Liver (tissue), 9 donors: ENCODE measurements around the gene THSD4. TPM values are rescaled to one million over a fixed set of nuclear protein-coding genes. Genes with fewer than 3 reads are reported as not detected.

Source experiments
- DNase-seq: peaks from one replicate; pipeline ENCODE4 v3.0.0-alpha.2; 2017; ENCODE audit warnings: low spot score
- H3K27ac ChIP-seq, 2 donors: one replicate each; pipeline ENCODE4 v1.7.0; 2013; ENCODE audit warnings: inconsistent platforms in 2 of 2, low read length in 2 of 2, control low read depth in 1 of 2, low read depth in 1 of 2, mild to moderate bottlenecking in 1 of 2
- H3K27me3 ChIP-seq, 4 donors: one replicate each; pipeline versions ENCODE4 v1.6.1 to v1.7.0; 2013; ENCODE audit warnings: low read length in 3 of 4, inconsistent platforms in 1 of 4, mild to moderate bottlenecking in 1 of 4, moderate library complexity in 1 of 4; ENCODE audit not compliant: control insufficient read depth in 4 of 4, insufficient read depth in 4 of 4
- H3K36me3 ChIP-seq, 4 donors: one replicate each; pipeline versions ENCODE4 v1.6.1 to v1.7.0; 2013; ENCODE audit warnings: low read length in 3 of 4, mild to moderate bottlenecking in 3 of 4, low read depth in 1 of 4, moderate library complexity in 1 of 4; ENCODE audit not compliant: control insufficient read depth in 4 of 4, insufficient read depth in 3 of 4
- H3K4me1 ChIP-seq, 4 donors: one replicate each; pipeline versions ENCODE4 v1.6.1 to v1.7.0; 2013; ENCODE audit warnings: low read length in 3 of 4, mild to moderate bottlenecking in 3 of 4, moderate library complexity in 1 of 4; ENCODE audit not compliant: control insufficient read depth in 4 of 4, insufficient read depth in 4 of 4
- H3K4me3 ChIP-seq, 3 donors: one replicate each; pipeline versions ENCODE4 v1.6.1 to v1.7.0; 2013; ENCODE audit warnings: low read length in 3 of 3, control low read depth in 1 of 3, low read depth in 1 of 3, mild to moderate bottlenecking in 1 of 3
- H3K9ac ChIP-seq, 2 donors: one replicate each; pipeline ENCODE4 v1.7.0; 2013; ENCODE audit warnings: low read length in 2 of 2, mild to moderate bottlenecking in 2 of 2, moderate library complexity in 2 of 2, control low read depth in 1 of 2, low read depth in 1 of 2
- H3K9me3 ChIP-seq, 4 donors: one replicate each; pipeline versions ENCODE4 v1.6.1 to v1.7.0; 2013; ENCODE audit warnings: low read length in 3 of 4; ENCODE audit not compliant: control insufficient read depth in 4 of 4
- ATF3 ChIP-seq: IDR thresholded peaks from 2 replicates; pipeline ENCODE4 v1.6.1; 2016; ENCODE audit warnings: antibody characterized with exemption
- CTCF ChIP-seq: fragments of 150-350 bp; IDR thresholded peaks from 2 replicates; pipeline ENCODE4 v1.5.1; 2017; ENCODE audit warnings: improper control_type of control experiment, low read depth, low read length; ENCODE audit not compliant: missing input control
- EGR1 ChIP-seq, 2 donors: IDR thresholded peaks; 2 replicates each; pipeline ENCODE4 v1.6.1; 2016 to 2018; ENCODE audit warnings: antibody characterized with exemption in 2 of 2, low read depth in 2 of 2
- FOXA1 ChIP-seq: IDR thresholded peaks from 2 replicates; pipeline ENCODE4 v1.6.1; 2016; ENCODE audit warnings: antibody characterized with exemption
- FOXA2 ChIP-seq: IDR thresholded peaks from 2 replicates; pipeline ENCODE4 v1.6.1; 2016; ENCODE audit warnings: antibody characterized with exemption
- GABPA ChIP-seq, 2 donors: IDR thresholded peaks in 1 of 2; conservative IDR thresholded peaks in 1 of 2; 2 replicates each; pipeline ENCODE4 v1.6.1; 2016; ENCODE audit warnings: antibody characterized with exemption in 2 of 2, mild to moderate bottlenecking in 1 of 2, moderate library complexity in 1 of 2
- HNF4A ChIP-seq, 2 donors: conservative IDR thresholded peaks; 2 replicates each; pipeline ENCODE4 v1.6.1; 2016; ENCODE audit warnings: antibody characterized with exemption in 2 of 2, mild to moderate bottlenecking in 2 of 2
- HNF4G ChIP-seq: IDR thresholded peaks from 2 replicates; pipeline ENCODE4 v1.6.1; 2016; ENCODE audit warnings: antibody characterized with exemption
- NR2F2 ChIP-seq: IDR thresholded peaks from 2 replicates; pipeline ENCODE4 v1.6.1; 2016; ENCODE audit warnings: antibody characterized with exemption
- RAD21 ChIP-seq, 2 donors: IDR thresholded peaks; 2 replicates each; pipeline ENCODE4 v1.6.1; 2016; ENCODE audit warnings: antibody characterized with exemption in 2 of 2, mild to moderate bottlenecking in 2 of 2
- RXRA ChIP-seq, 2 donors: IDR thresholded peaks; 2 replicates each; pipeline ENCODE4 v1.6.1; 2017 to 2018; ENCODE audit warnings: antibody characterized with exemption in 2 of 2, mild to moderate bottlenecking in 1 of 2
- TAF1 ChIP-seq: conservative IDR thresholded peaks from 2 replicates; pipeline ENCODE4 v1.6.1; 2016; ENCODE audit warnings: antibody characterized with exemption, mild to moderate bottlenecking
- YY1 ChIP-seq: IDR thresholded peaks from 2 replicates; pipeline ENCODE4 v1.6.1; 2016; ENCODE audit warnings: antibody characterized with exemption, mild to moderate bottlenecking
- WGBS: extraction: QIAGEN DNeasy Blood & Tissue Kit; methylation state at CpG from one replicate; pipeline ENCODE4 v1.1.7; 2013; 5-methylcytosine and 5-hydroxymethylcytosine counted together
- polyA plus RNA-seq, 2 donors: library from polyadenylated mRNA; stranded (reverse) in 1 of 2; unstranded in 1 of 2; fragments of 200-250 nt in 1 of 2; fragments of >200 nt in 1 of 2; fragmentation: Nextera tagmentation in 1 of 2; extraction: Ambion mirVana in 1 of 2; gene quantifications; one replicate each; pipeline versions ENCODE4 v1.2.1 to v1.2.3, GENCODE V29; 2013 to 2015
- total RNA-seq, 2 donors: library from RNA; depleted of rRNA; stranded (reverse); fragments of >200 nt; gene quantifications; one replicate each; pipeline ENCODE4 v1.2.3, GENCODE V29; 2014
- TF ChIP-seq, protein P1 (sequence below): IDR thresholded peaks from 2 replicates; pipeline ENCODE4 v1.6.1; 2016; ENCODE audit warnings: antibody characterized with exemption
- TF ChIP-seq, protein P2 (sequence below): IDR thresholded peaks from 2 replicates; pipeline ENCODE4 v1.6.1; 2016; ENCODE audit warnings: antibody characterized with exemption, mild to moderate bottlenecking
- donor health status: healthy.
- donor health status: healthy.
- donor health status: healthy.
- donor health status: healthy.
- donor health status: healthy.

Gene THSD4
- total and polyA plus RNA-seq, 4 donors = 0.23 to 11.5 (median 1.9) TPM

DNA sequence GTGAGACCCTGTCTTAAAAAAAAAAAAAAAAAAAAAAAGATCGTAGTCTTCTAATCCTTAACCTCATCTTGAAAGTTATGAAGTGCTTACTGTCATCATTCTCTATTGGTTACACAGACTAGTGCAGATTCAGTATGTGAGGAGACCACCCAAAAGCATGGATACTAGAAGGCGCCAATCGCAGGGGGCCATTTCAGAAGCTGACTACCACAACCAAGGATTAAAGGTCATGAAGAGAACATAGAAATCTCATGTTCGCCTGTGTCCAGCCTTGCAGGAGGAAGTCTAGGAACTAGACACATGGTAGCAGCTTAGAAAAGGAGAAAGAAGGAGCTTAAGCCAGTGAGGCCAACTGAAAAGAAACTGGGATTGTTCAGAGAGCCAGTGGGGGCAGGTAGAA, 207.8 kb downstream of the THSD4 start:
- no peaks in the 10 kb centered on the region for H3K9me3 ChIP-seq
- no peak for TF ChIP-seq CTCF
- TF ChIP-seq, protein P1, sequence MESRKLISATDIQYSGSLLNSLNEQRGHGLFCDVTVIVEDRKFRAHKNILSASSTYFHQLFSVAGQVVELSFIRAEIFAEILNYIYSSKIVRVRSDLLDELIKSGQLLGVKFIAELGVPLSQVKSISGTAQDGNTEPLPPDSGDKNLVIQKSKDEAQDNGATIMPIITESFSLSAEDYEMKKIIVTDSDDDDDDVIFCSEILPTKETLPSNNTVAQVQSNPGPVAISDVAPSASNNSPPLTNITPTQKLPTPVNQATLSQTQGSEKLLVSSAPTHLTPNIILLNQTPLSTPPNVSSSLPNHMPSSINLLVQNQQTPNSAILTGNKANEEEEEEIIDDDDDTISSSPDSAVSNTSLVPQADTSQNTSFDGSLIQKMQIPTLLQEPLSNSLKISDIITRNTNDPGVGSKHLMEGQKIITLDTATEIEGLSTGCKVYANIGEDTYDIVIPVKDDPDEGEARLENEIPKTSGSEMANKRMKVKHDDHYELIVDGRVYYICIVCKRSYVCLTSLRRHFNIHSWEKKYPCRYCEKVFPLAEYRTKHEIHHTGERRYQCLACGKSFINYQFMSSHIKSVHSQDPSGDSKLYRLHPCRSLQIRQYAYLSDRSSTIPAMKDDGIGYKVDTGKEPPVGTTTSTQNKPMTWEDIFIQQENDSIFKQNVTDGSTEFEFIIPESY = no peak
- TF ChIP-seq GABPA (IDR thresholded peaks at IDR 0.05 in 1 of 2, conservative IDR thresholded peaks at IDR 0.05 in 1 of 2) = no peak
- no peak for TF ChIP-seq FOXA2
- no peak for TF ChIP-seq YY1
- no peak for TF ChIP-seq HNF4A (conservative IDR thresholded peaks at IDR 0.05)
- no peak for TF ChIP-seq EGR1 (IDR thresholded peaks at IDR 0.05; ENCODE audit: low read depth in 2 of 2)
- TF ChIP-seq RAD21 (IDR thresholded peaks at IDR 0.05) = no peak
- TF ChIP-seq FOXA1 = no peak
- no peak for TF ChIP-seq HNF4G
- TF ChIP-seq, protein P2, sequence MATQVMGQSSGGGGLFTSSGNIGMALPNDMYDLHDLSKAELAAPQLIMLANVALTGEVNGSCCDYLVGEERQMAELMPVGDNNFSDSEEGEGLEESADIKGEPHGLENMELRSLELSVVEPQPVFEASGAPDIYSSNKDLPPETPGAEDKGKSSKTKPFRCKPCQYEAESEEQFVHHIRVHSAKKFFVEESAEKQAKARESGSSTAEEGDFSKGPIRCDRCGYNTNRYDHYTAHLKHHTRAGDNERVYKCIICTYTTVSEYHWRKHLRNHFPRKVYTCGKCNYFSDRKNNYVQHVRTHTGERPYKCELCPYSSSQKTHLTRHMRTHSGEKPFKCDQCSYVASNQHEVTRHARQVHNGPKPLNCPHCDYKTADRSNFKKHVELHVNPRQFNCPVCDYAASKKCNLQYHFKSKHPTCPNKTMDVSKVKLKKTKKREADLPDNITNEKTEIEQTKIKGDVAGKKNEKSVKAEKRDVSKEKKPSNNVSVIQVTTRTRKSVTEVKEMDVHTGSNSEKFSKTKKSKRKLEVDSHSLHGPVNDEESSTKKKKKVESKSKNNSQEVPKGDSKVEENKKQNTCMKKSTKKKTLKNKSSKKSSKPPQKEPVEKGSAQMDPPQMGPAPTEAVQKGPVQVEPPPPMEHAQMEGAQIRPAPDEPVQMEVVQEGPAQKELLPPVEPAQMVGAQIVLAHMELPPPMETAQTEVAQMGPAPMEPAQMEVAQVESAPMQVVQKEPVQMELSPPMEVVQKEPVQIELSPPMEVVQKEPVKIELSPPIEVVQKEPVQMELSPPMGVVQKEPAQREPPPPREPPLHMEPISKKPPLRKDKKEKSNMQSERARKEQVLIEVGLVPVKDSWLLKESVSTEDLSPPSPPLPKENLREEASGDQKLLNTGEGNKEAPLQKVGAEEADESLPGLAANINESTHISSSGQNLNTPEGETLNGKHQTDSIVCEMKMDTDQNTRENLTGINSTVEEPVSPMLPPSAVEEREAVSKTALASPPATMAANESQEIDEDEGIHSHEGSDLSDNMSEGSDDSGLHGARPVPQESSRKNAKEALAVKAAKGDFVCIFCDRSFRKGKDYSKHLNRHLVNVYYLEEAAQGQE = no peak
- TF ChIP-seq TAF1 = no peak
- H3K27ac ChIP-seq = no peak overlapping the region
- no peak overlapping the region for H3K9ac ChIP-seq
- no peaks in the 10 kb centered on the region for H3K27me3 ChIP-seq
- 94% methylated on average over 4 of the region's 4 CpGs for WGBS
- H3K4me3 ChIP-seq = no peak overlapping the region
- no peak for DNase-seq
- no peaks in the 10 kb centered on the region for H3K36me3 ChIP-seq
- peaks cover 0 to 10% (median 3%) of the 10 kb centered on the region in 4 donors for H3K4me1 ChIP-seq

DNA sequence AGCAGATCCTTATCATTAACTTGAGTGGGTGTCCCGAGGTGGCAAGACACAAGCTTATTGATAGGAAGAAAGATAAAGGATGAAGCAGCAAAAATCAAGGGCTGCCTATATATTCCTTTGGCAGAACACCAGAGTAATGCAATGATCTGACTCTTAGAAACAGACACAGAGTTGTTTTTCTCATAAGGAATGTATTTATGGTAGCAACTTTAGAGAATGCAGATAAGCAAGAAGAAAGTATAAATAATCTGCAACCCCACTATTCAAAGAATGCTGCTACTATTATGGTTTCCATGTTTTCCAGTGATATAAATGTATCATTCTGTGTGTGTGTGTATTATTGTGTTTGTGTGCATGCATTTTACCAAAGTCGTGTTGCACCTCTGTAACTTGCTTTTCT, 208.3 kb downstream of the THSD4 start:
- Histone ChIP-seq H3K9ac (no peak overlapping the region), H3K4me1 (peaks cover 0 to 14% (median 6%) of the 10 kb centered on the region in 4 donors), H3K4me3 (no peak overlapping the region), H3K27me3 (no peaks in the 10 kb centered on the region), H3K36me3 (no peaks in the 10 kb centered on the region), H3K9me3 (no peaks in the 10 kb centered on the region), H3K27ac (no peak overlapping the region)
- 73% methylated on average over 2 of the region's 2 CpGs for WGBS
- DNase-seq = no peak
- TF ChIP-seq NR2F2 (no peak), FOXA2 (no peak), HNF4A (conservative IDR thresholded peaks at IDR 0.05) (no peak), ATF3 (no peak), GABPA (IDR thresholded peaks at IDR 0.05 in 1 of 2, conservative IDR thresholded peaks at IDR 0.05 in 1 of 2) (no peak), RXRA (IDR thresholded peaks at IDR 0.05) (no peak), CTCF (no peak)
- TF ChIP-seq, protein P2 = no peak
